SH-SY5Y (cell line): ENCODE data around the gene PPP1R14D.

ENCODE experiments used
- GATA2 ChIP-seq: IDR thresholded peaks from 2 replicates; pipeline ENCODE4 v1.6.1; 2011; ENCODE audit warnings: mild to moderate bottlenecking, low read depth, low read length
- GATA3 ChIP-seq: IDR thresholded peaks from 2 replicates; pipeline ENCODE4 v1.6.1; 2011; ENCODE audit warnings: low read depth, mild to moderate bottlenecking, low read length, moderate library complexity

- TF ChIP-seq GATA2 (no peak), GATA3 (no peak)
Observed at GRCh38 chr15:40792394-40792793, 36.1 kb downstream of the PPP1R14D start.
